Endothelial cell of umbilical vein (primary cell): ENCODE results near the gene NOSIP. TPM values are rescaled to one million over a fixed set of nuclear protein-coding genes. Genes with fewer than 3 reads are reported as not detected.

ENCODE experiments used
- BruUV-seq: library from RNA; stranded (reverse); fragments of 400-500 nt; replicated peaks from 2 replicates; lab custom pipeline; 2021; lab: Mats Ljungman, UMichigan
- CTCF ChIA-PET: fragments of 300-600, 350-600 bp; sonication (Branson Sonifier 250); formaldehyde crosslinking; loops from one replicate; lab custom pipeline; 2021; ENCODE audit warnings: antibody characterized with exemption, inconsistent platforms; lab: Charles Lee
- POLR2A ChIA-PET: fragments of 300-600, 350-600 bp; sonication (Branson Sonifier 250); formaldehyde crosslinking; loops from one replicate; lab custom pipeline; 2021; ENCODE audit warnings: antibody characterized with exemption, inconsistent platforms; lab: Charles Lee
- DNase-seq: peaks from one replicate; pipeline ENCODE4 v3.0.0-alpha.2; 2011; ENCODE audit warnings: low read depth, low spot score
- FAIRE-seq: peaks from 2 replicates; lab custom pipeline; 2011; peaks lifted over from hg19 to GRCh38; lab: Jason Lieb, UNC
- H2AFZ ChIP-seq: 2 replicates; pipeline ENCODE4 v1.6.0; 2012; ENCODE audit warnings: low read depth, low read length, control low read depth, inconsistent platforms
- H3K27ac ChIP-seq: 2 replicates; pipeline ENCODE4 v1.5.1; 2011; ENCODE audit warnings: low read depth, mild to moderate bottlenecking, control low read depth, low read length, moderate library complexity; ENCODE audit not compliant: insufficient read depth
- H3K27me3 ChIP-seq, 2 experiments: 2 replicates each; pipeline versions ENCODE4 v1.6.0 to v1.6.1; 2011; ENCODE audit warnings: low read length in 2 of 2, mixed read lengths in 1 of 2; ENCODE audit not compliant: control insufficient read depth in 2 of 2, insufficient read depth in 2 of 2
- H3K36me3 ChIP-seq, 2 experiments: 2 replicates in 1 of 2; 3 replicates in 1 of 2; pipeline ENCODE4 v1.5.1; 2011; ENCODE audit warnings: low read length in 2 of 2, mild to moderate bottlenecking in 1 of 2, moderate library complexity in 1 of 2; ENCODE audit not compliant: control insufficient read depth in 2 of 2, insufficient read depth in 2 of 2; ENCODE audit errors: extremely low read depth in 1 of 2
- H3K4me1 ChIP-seq: 3 replicates; pipeline ENCODE4 v1.5.1; 2011; ENCODE audit warnings: mild to moderate bottlenecking, low read length; ENCODE audit not compliant: control insufficient read depth, insufficient read depth; ENCODE audit errors: extremely low read depth
- H3K4me2 ChIP-seq: 2 replicates; pipeline ENCODE4 v1.6.1; 2011; ENCODE audit warnings: low read length, control low read depth, mixed read lengths; ENCODE audit not compliant: insufficient read depth
- H3K4me3 ChIP-seq, 3 experiments: fragments of 200-600 bp in 1 of 3; sonication (generic), shearing (Covaris generic) in 1 of 3; replicated peaks in 1 of 3; 2 replicates each; pipeline ENCODE4 v1.5.1; 2011 to 2016; ENCODE audit warnings: control low read depth in 3 of 3, low read length in 3 of 3, mild to moderate bottlenecking in 2 of 3, inconsistent platforms in 1 of 3, low read depth in 1 of 3, moderate library complexity in 1 of 3; ENCODE audit not compliant: insufficient read depth in 1 of 3
- H3K79me2 ChIP-seq: 2 replicates; pipeline ENCODE4 v1.6.0; 2012; ENCODE audit warnings: low read length, inconsistent platforms; ENCODE audit not compliant: control insufficient read depth, insufficient read depth
- H3K9ac ChIP-seq: replicated peaks from 2 replicates; pipeline ENCODE3; 2011; ENCODE audit warnings: low read length, control low read depth; ENCODE audit not compliant: insufficient read depth; ENCODE audit errors: extremely low read depth
- H3K9me1 ChIP-seq: replicated peaks from 3 replicates; pipeline ENCODE4 v1.6.0; 2011; ENCODE audit warnings: mild to moderate bottlenecking, low read length; ENCODE audit not compliant: control insufficient read depth, insufficient read depth; ENCODE audit errors: extremely low read depth
- H3K9me3 ChIP-seq: replicated peaks from 2 replicates; pipeline ENCODE4 v1.5.1; 2012; ENCODE audit warnings: low read length, inconsistent platforms; ENCODE audit not compliant: control insufficient read depth, insufficient read depth
- H4K20me1 ChIP-seq: replicated peaks from 2 replicates; pipeline ENCODE3; 2011; ENCODE audit warnings: mild to moderate bottlenecking, low read length; ENCODE audit not compliant: control insufficient read depth, insufficient read depth; ENCODE audit errors: extremely low read depth
- EZH2 ChIP-seq: IDR thresholded peaks from 2 replicates; pipeline ENCODE4 v1.6.1; 2012; ENCODE audit warnings: borderline replicate concordance, low read depth, mild to moderate bottlenecking, moderate library complexity, low read length, inconsistent platforms; ENCODE audit not compliant: severe bottlenecking
- FOS ChIP-seq: IDR thresholded peaks from 2 replicates; pipeline ENCODE4 v1.6.1; 2011; ENCODE audit warnings: mild to moderate bottlenecking, low read length, moderate library complexity, borderline replicate concordance; ENCODE audit not compliant: insufficient read depth
- GATA2 ChIP-seq: IDR thresholded peaks from 2 replicates; pipeline ENCODE4 v1.7.0; 2011; ENCODE audit warnings: low read depth, mild to moderate bottlenecking, moderate library complexity, mixed read lengths, low read length; ENCODE audit not compliant: insufficient read length, insufficient read depth
- JUN ChIP-seq: IDR thresholded peaks from 2 replicates; pipeline ENCODE4 v1.6.1; 2011; ENCODE audit warnings: borderline replicate concordance, low read depth; ENCODE audit not compliant: insufficient read length, insufficient read depth
- MAX ChIP-seq: IDR thresholded peaks from 2 replicates; pipeline ENCODE4 v1.6.1; 2011; ENCODE audit not compliant: insufficient read depth, insufficient read length
- MYC ChIP-seq: IDR thresholded peaks from one replicate; pipeline ENCODE4 v1.6.1; 2011; ENCODE audit warnings: mild to moderate bottlenecking, low read depth, low read length
- POLR2A ChIP-seq: IDR thresholded peaks from 2 replicates; pipeline ENCODE4 v1.6.1; 2012; ENCODE audit warnings: low read depth, mild to moderate bottlenecking, control low read depth, low read length
- POLR2AphosphoS5 ChIP-seq: IDR thresholded peaks from 2 replicates; pipeline ENCODE4 v1.6.1; 2012; ENCODE audit warnings: low read depth, mild to moderate bottlenecking, control low read depth, low read length, moderate library complexity; ENCODE audit not compliant: insufficient read depth
- dilution Hi-C: fragments of 300-500 bp; cut with MboI; formaldehyde crosslinking; loops from one replicate; pipeline ENCODE4 v1.15.0; 2019; ENCODE audit warnings: low sequenced_read_pairs; ENCODE audit not compliant: extremely low pct_ligation_motif_present
- intact Hi-C: fragments of 100-400 bp; cut with micrococcal nuclease; formaldehyde crosslinking; loops from one replicate; pipeline ENCODE4 v1.10.0; 2022
- polyA plus RNA-seq, 4 experiments: library from polyadenylated mRNA; depleted of rRNA in 3 of 4; stranded (reverse) in 3 of 4; unstranded in 1 of 4; fragments of >200 nt; gene quantifications; 2 replicates each; pipeline versions ENCODE4 v1.2.1 to v1.2.3, GENCODE V29; 2011 to 2012; ENCODE audit warnings: missing spikeins in 1 of 4
- total RNA-seq: library from RNA; stranded (reverse); gene quantifications from 2 replicates; pipeline ENCODE4 v1.2.3, GENCODE V29; 2021
- TF ChIP-seq, protein P1 (sequence below), 2 donors: IDR thresholded peaks; 1 replicate in 1 of 2; 2 replicates in 1 of 2; pipeline ENCODE4 v1.5.1; 2011; ENCODE audit warnings: low read length in 2 of 2, mild to moderate bottlenecking in 2 of 2, moderate library complexity in 2 of 2, control low read depth in 1 of 2, inconsistent platforms in 1 of 2, low read depth in 1 of 2; ENCODE audit not compliant: insufficient read depth in 1 of 2; ENCODE audit errors: extremely low read depth in 1 of 2

Gene NOSIP
- total and polyA plus RNA-seq, 2 donors (not counting 3 experiments of a cell fraction or from before 2014, with no cell fraction given), result 77.5 to 128 TPM

GRCh38 chr19:49626226-49626625, 45.9 kb upstream of the NOSIP start:
- H3K27me3 ChIP-seq, result no peaks in the 10 kb centered on the region
- H3K4me2 ChIP-seq, result no peak overlapping the region
- ChIA-PET POLR2A (no interaction called here), CTCF (no interaction called here)
- H3K9me1 ChIP-seq, result no peaks in the 10 kb centered on the region
- H4K20me1 ChIP-seq, result no peaks in the 10 kb centered on the region
- no peak for DNase-seq
- BruUV-seq, result no TSS peak
- no peak overlapping the region for H2AFZ ChIP-seq
- peaks cover 6% of the 10 kb centered on the region for H3K4me1 ChIP-seq
- intact Hi-C loops, result no loop called here
- no peaks in the 10 kb centered on the region for H3K9me3 ChIP-seq
- TF ChIP-seq MAX (no peak), MYC (no peak), EZH2 (no peak), GATA2 (no peak), JUN (no peak), POLR2A (no peak), FOS (no peak), POLR2AphosphoS5 (no peak)
- TF ChIP-seq, protein P1, sequence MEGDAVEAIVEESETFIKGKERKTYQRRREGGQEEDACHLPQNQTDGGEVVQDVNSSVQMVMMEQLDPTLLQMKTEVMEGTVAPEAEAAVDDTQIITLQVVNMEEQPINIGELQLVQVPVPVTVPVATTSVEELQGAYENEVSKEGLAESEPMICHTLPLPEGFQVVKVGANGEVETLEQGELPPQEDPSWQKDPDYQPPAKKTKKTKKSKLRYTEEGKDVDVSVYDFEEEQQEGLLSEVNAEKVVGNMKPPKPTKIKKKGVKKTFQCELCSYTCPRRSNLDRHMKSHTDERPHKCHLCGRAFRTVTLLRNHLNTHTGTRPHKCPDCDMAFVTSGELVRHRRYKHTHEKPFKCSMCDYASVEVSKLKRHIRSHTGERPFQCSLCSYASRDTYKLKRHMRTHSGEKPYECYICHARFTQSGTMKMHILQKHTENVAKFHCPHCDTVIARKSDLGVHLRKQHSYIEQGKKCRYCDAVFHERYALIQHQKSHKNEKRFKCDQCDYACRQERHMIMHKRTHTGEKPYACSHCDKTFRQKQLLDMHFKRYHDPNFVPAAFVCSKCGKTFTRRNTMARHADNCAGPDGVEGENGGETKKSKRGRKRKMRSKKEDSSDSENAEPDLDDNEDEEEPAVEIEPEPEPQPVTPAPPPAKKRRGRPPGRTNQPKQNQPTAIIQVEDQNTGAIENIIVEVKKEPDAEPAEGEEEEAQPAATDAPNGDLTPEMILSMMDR (IDR thresholded peaks at IDR 0.05; ENCODE audit: extremely low read depth in 1 of 2, insufficient read depth in 1 of 2, low read depth in 1 of 2, low read length in 2 of 2), result no peak
- no peak overlapping the region for H3K9ac ChIP-seq
- dilution Hi-C loops, result no loop called here
- H3K36me3 ChIP-seq, result peaks cover 0 to 18% of the 10 kb centered on the region in 2 experiments
- no peak overlapping the region for H3K4me3 ChIP-seq
- H3K79me2 ChIP-seq, result no peaks in the 10 kb centered on the region
- no peak overlapping the region for H3K27ac ChIP-seq
- no peak for FAIRE-seq
